Measurements from ENCODE around the gene LONP2.
"Not testable (repeated sequence)": the region's sequence is repeated elsewhere in the genome, so short reads cannot be mapped to it uniquely, and the experiment has no call there.

Gene LONP2

DNA sequence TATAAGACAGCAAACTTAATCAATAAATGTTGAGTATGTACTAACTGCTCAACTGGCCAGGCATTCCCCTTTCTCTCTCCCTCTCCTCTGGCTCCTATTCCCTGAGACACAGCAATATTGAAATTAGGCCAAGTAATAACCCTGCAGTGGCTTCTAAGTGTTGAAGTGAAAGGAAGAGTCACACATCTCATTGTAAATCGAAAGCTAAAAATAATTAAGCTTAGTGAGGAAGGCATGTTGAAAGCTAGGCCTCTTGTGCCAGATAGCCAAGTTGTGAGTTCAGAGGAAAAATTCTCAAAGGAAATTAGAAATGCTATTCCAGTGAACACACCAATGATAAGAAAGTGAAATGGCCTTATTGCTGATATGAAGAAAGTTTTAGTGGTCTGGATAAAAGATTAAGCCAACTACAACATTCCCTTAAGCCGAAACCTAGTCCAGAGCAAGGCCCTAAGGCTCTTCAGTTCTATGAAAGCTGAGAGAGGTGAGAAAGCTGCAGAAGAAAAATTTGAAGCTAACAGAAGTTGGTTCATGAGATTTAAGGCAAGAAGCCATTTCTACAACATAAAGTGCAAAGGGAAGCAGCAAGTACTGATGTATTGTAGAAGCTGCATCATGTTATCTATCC, 38.6 kb downstream of the LONP2 start:
- DNase-seq = no peak
- in situ Hi-C loops (cut with MboI; ENCODE audit: low pct_unique_long_range_greater_than_20kb, low sequenced_read_pairs) = no loop called here

DNA sequence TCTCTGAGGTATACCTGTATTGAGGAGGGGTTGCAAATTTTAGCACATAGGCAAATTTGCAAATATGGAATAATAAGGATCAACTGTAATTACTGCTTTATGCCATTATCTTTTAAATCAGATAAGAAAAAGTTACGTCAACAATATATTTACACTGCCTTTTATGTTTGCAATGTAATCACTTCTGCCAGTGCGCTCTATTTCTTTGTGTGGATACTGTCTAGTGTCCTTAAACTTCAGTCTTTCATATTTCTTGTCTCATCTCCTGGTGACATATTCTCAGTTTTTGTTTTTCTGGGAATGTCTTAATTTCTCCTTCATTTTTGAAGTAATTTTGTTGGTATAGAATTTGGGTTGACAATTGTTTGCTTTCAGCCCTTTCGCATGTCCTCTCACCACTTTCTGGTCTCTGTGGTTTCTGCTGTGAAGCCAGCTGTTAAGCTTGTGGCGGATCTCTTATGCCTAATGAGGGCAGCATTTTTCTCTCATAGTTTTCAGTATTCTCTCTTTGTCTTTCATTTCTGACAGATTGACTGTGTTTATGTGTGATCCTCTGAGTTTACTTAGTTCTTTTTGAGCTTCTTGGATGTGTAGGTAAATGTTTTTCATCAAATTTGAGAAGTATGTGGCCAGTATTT, 40.8 kb downstream of the LONP2 start:
- peak; percentile 4 for DNase-seq
- in situ Hi-C loops (cut with MboI; ENCODE audit: low pct_unique_long_range_greater_than_20kb, low sequenced_read_pairs) = no loop called here

DNA sequence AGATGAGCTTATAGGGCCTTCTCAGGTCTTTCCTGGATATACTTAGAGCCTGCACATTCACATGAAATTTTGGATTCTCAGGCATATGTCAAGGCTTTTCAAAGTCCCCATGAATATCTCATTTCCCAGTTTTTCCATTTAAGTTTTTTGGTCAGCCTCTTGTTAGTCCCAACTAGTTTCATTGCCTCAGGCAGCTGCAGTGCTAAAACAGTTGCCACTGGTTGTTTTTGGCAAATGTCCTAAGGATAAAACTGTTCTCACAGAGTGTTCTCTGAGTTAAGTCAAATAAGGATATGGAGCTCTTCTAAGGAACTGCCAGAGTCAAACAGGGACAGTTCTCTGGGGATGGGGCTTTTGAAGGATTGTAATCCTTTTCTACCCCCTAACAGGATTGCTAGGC, 43.1 kb downstream of the LONP2 start:
- in situ Hi-C loops (cut with MboI; ENCODE audit: low pct_unique_long_range_greater_than_20kb, low sequenced_read_pairs) = no loop called here
- DNase-seq = no peak

DNA sequence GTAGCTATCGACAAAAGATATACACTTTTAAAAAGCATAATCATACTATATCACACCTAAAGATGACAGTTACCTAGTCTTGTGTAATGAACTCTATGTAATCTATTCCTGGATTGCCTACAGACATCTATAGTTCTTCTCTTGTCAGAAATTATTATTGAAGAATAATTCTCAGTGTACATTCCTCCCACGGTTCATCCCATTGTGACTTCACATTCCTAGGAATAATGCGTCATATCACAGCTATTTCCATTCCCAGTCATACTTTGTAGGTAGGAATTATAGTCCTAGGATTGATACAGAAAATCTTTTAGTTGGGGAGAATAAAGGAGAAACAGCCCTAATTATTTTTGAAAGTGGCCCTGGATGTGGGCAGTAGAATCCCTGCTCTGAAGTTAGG, 47.2 kb downstream of the LONP2 start:
- no peak for DNase-seq
- in situ Hi-C loops (cut with MboI; ENCODE audit: low pct_unique_long_range_greater_than_20kb, low sequenced_read_pairs) = no loop called here

DNA sequence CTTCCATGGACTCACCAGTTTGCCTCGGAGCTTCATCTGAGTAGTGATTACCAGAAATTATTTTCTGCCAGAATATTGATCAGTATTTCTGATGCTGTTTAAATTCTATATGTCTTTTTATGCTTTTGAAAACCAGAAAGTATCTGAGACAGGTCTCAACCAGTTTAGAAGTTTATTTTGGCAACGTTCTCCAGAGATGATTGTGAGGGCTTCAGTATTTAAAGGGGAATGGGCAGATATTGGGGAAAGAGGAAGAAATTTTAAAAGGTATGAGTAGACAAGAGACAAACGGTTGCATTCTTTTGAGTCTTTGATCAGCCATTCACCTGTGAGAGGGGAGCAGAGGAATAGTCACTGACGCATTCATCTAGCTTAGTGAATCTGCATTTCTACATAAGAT, 47.7 kb downstream of the LONP2 start:
- in situ Hi-C loops (cut with MboI; ENCODE audit: low pct_unique_long_range_greater_than_20kb, low sequenced_read_pairs) = no loop called here
- DNase-seq = no peak

DNA sequence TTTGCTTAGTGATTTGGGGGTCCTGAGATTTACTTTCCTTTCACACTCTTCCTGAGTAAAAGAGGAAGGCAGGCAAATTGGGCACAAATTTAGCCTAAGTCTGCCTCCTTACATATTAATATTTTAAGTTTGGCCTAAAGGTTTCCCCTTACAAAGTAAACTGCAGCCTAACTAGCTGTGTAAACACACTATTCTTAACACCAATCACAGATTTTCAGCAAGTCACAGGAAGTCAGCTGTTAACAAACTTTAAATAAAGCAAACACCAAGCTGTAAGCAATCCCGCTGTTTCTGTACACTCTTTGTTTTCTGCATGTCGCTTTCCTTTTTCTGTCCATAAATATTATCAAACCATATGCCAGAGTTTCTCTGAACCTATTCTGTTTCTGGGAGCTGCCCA, 48.4 kb downstream of the LONP2 start:
- in situ Hi-C loops (cut with MboI; ENCODE audit: low pct_unique_long_range_greater_than_20kb, low sequenced_read_pairs) = no loop called here
- DNase-seq = no peak

DNA sequence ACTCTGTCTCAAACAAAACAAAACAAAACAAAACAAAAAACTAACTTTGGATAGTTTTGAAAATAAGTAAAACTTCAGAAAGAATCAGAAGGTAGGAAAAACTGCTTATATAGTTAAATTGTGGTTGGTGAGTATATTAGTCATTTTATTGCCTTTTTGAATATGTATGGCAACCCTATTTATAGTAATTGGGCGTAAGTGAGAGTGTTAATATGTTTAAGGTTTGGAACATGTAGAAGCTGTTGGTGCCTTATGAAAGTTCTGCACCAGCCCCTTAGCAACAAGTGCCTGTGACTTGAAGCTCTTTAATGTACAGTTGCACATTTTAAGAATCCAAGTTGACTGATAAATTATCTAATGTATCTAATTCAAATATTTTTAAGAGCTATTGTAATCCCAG, 50.6 kb downstream of the LONP2 start:
- DNase-seq = no peak
- in situ Hi-C loops (cut with MboI; ENCODE audit: low pct_unique_long_range_greater_than_20kb, low sequenced_read_pairs) = no loop called here

DNA sequence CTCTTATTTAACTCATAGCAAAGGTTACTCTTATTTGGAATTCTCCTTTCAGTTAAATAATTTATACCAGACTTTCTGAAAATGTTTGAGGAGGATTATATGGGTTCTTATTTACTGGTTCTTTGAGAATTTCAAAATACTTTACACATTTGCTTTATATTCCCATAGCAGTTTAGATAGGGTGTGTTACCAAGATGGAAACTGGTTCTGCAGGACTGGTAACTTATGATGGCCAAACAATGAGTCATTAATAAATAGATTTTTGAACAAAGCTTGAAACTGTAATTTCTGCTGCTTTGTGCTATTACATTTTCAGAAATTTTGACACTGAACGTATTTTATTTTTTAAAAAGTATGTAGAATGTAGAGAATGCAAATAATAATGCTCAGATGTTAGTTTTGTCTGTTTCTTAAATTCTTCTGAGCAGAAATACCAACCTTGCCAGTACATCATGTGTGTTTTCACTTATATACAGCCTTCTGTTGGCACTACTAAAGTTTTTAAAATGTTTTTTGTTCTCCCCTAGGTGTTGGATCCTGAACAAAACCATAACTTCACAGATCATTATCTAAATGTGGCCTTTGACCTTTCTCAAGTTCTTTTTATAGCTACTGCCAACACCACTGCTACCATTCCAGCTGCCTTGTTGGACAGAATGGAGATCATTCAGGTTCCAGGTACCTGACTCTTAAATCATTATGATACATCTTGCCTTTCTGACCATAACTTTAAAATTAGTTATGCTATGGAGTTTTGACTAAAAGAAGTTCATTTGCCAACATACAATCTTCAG, 51.6 kb downstream of the LONP2 start:
- in situ Hi-C loops (cut with MboI; ENCODE audit: low pct_unique_long_range_greater_than_20kb, low sequenced_read_pairs) = no loop called here
- no peak for DNase-seq

DNA sequence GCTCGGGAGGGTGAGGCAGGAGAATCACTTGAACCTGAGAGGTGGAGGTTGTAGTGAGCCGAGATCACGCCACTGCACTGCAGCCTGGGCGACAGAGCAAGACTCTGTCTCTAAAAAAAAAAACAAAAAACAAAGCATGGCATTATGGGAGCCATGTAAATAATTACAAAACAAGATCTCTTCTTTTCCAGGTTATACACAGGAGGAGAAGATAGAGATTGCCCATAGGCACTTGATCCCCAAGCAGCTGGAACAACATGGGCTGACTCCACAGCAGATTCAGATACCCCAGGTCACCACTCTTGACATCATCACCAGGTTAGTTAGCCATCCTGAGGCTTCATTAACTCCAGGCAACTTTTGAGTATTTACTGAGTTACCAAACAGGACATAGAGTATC, 55.4 kb downstream of the LONP2 start:
- no peak for DNase-seq
- in situ Hi-C loops (cut with MboI; ENCODE audit: low pct_unique_long_range_greater_than_20kb, low sequenced_read_pairs) = no loop called here

DNA sequence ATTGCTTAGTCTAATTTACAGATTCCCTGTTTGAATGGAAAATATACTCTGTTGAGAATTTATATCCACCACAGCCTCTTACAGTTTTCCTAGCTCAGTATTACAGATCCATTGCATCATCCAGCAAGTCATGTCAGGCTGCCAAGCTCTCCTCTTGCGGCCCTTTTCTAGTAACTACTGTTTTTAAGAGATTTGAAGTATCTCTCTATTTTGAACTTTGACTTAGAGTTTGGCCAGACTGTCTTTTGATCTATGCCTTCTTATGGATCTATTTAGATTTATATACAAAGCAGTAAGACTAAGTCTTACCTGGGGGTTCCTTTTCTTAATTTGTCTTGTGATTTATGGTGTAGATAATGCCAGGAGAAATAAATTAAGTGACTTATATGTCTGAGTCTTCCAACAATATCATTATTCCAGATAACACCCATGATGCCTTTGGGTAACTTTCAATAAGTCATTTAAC, 56.3 kb downstream of the LONP2 start:
- DNase-seq = no peak
- in situ Hi-C loops (cut with MboI; ENCODE audit: low pct_unique_long_range_greater_than_20kb, low sequenced_read_pairs) = no loop called here

DNA sequence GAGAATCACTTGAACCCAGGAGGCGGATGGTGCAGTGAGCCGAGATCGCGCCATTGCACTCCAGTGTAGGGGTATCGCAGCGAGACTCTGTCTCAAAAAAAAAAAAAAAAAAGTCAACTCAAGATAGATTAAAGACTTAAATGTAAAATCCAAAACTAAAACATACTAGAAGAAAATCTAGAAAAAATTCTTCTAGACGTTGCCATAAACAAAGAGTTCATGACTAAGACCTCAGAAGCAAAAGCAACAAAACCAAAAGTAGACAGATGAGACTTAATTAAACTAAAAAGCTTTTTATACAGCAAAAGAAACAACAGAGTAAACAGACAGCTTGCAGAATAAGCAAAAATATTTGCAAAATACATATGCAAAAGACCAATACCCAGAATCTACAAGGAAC, 64.4 kb downstream of the LONP2 start:
- no peak for DNase-seq
- in situ Hi-C loops (cut with MboI; ENCODE audit: low pct_unique_long_range_greater_than_20kb, low sequenced_read_pairs) = no loop called here

DNA sequence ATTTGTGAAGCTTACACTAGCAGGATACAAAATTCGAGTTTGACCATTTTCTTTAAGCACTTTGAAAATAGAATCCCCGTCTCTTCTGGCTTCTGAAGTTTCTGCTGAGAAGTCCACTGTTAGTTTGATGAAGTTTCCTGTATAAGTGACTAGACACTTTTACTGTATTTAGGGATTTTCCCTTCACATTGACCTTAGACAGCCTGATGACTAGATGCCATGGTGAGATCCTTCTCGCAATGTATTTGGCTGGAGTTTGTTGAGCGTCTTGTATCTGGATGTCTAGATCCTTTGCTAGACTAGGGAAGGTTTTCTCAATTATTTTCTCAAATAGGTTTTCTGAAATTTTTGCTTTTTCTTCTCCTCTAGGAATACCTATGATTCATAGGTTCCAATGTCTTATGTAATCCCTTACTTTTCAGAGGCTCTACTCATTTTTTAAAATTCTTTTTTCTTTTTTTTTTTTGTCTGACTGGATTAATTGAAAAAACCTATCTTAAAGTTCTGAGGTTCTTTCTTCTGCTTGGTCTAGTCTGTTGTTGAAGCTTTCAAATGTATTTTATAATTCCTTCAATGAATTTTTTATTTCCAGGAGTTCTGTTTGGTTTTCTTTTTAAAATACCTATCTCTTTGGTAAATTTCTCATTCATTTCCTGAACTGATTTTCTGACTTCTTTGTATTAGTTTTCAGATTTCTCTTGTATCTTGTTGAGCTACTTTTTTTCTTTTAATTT, 67.0 kb downstream of the LONP2 start:
- DNase-seq = peak; percentile 33
- in situ Hi-C loops (cut with MboI; ENCODE audit: low pct_unique_long_range_greater_than_20kb, low sequenced_read_pairs) = no loop called here

DNA sequence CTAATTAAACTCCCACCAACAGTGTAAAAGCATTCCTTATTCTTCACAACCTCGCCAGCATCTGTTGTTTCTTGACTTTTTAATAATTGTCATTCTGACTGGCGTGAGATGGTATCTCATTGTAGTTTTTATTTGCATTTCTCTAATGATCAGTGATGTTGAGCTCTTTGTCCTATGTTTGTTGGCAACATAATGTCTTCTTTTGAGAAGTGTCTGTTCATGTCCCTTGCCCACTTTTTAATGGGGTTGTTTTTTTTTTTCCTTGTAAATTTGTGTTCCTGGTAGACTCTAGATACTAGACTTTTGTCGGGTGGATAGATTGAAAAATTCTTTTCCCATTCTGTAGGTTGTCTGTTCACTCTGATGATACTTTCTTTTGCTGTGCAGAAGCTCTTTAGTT, 69.8 kb downstream of the LONP2 start:
- in situ Hi-C loops (cut with MboI; ENCODE audit: low pct_unique_long_range_greater_than_20kb, low sequenced_read_pairs); DNase-seq: not testable (repeated sequence)

DNA sequence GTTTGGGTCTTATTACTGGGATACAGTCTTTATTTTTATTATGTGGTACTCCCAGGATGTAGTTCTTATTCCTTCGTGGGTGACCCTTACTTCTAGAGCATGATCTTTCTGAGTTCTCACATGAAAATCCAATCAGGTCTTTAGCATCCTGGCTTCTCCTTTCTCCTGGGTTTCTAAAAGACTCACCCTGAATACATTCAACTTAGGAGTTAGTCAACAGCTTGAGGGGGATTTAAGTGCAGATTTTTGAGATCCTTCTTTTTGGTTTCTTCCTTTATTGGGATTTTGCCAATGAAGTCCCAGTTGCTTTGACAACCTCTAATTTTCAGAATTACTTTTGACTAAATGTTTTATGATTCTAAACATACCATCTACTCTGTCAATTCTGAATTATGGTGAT, 72.9 kb downstream of the LONP2 start:
- in situ Hi-C loops (cut with MboI; ENCODE audit: low pct_unique_long_range_greater_than_20kb, low sequenced_read_pairs) = no loop called here

DNA sequence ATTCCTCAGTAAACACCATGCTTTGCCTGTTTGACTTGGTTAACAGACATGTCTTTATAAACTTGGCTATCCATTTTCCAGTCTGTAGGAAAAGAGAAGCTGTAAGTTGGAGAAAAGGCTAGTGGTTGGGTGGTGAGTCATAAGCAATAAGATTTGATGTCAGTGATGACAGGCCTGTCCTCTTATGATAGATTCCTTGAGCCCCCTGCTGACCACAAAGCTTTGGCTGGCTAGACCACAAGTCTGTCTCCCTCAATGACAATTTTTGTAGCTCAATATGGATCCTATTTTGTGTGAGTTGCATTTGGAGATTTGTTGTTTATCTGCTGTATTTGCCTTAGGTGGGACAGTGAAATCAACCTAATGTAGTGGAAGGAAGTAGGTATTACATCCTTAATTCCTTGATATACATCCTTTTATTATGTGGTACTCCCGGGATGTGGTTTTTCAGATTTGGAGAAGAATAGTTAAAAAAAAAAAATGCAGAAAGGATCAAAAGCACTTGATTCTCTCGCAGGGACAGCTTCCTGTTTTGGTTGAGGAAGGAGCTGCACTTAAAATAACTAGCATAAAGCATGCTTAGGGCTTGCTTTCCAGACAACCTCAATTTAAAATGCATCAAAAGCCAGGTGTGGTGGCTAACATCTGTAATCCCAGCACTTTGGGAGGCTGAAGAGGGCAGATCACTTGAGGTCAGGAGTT, 73.7 kb downstream of the LONP2 start:
- DNase-seq = peak; percentile 84

More for the DNA sequence above, 72.9 kb downstream of the LONP2 start:
- no peak for DNase-seq

DNA sequence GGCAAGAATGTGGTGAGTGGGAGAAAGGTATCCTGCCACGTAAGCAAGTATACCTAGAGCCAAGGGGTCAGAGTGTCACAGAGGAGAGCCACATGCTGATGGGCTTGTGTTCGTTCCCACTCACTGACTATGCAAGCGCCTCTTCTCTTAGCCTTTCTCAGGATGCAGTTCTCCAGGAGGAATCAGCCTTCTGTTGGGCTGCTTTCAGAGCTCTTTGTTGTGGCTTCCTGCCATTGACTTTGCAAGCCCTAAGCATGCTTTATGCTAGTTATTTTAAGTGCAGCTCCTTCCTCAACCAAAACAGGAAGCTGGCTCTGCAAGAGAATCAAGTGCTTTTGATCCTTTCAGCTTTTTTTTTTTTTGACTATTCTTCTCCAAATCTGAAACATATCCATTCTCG, 74.5 kb downstream of the LONP2 start:
- DNase-seq = peak; percentile 87
- in situ Hi-C loops (cut with MboI; ENCODE audit: low pct_unique_long_range_greater_than_20kb, low sequenced_read_pairs) = no loop called here

More for the DNA sequence above, 73.7 kb downstream of the LONP2 start:
- in situ Hi-C loops (cut with MboI; ENCODE audit: low pct_unique_long_range_greater_than_20kb, low sequenced_read_pairs) = no loop called here

DNA sequence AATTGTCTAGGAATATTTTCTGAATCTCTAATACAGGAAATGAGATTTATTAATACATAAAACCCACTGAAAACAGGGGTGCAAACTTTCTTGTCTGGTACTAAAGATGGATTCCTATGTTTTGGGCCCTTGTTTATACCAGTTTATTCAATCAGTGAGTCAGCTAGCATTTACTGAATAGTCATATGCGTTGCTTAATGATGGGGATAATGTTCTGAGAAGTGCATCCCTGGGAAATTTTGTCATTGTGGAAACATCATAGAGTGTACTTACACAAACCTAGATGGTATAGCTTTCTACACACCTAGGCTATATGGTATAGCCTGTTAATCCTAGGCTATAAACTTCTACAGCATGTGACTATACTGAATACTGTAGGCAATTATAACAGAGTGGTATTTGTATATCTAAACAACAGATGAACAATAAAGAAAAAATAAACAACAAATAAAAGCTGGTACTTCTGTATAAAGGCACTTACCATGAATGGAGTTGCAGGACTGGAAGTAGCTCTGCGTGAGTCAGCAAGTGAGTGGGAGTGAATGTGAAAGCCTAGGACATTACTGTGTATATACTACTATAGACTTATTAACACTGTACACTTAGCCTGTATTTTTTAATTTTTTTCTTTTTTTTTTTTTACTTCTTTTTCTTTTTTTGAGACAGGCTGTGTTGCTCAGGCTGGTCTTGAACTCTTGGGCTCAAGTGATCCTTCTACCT, 77.4 kb downstream of the LONP2 start:
- DNase-seq = no peak
- in situ Hi-C loops (cut with MboI; ENCODE audit: low pct_unique_long_range_greater_than_20kb, low sequenced_read_pairs) = no loop called here

All from KBM-7 (cell line).